Measurements from ENCODE around the gene ZNF791.
"Not testable (repeated sequence)": the region's sequence is repeated elsewhere in the genome, so short reads cannot be mapped to it uniquely, and the experiment has no call there.

The ZNF791 gene

GRCh38 chr19:12636631-12637030, 25.9 kb downstream of the ZNF791 start:
- DNase-seq = no peak

GRCh38 chr19:12638611-12639182, 28.0 kb downstream of the ZNF791 start:
- DNase-seq = no peak

GRCh38 chr19:12639901-12640613, 29.3 kb downstream of the ZNF791 start:
- DNase-seq = peak; percentile 84

DNA sequence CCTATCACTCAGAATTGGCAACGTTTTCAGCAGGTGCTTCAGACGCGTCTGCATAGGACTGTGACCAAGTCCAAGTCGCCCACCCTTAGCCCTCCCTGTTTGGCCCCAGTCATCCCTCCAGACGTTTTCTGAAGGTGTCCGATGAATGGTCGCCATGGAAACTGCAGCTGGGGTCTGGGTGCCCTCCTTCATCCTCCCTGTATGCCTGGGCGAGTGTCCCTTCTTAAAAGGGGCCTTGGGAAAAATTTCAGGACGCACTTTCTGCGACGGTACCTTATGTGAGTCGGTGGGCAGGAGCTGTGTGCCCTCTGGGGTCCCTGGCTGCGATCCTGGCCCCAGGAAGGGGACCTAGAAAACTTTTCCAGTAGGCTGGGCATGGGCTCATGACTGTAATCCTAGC, 30.7 kb downstream of the ZNF791 start:
- no peak for DNase-seq

GRCh38 chr19:12642506-12642905, 31.8 kb downstream of the ZNF791 start:
- no peak for DNase-seq

GRCh38 chr19:12643716-12644115, 33.0 kb downstream of the ZNF791 start:
- DNase-seq = not testable (repeated sequence)

GRCh38 chr19:12646551-12646950, 35.8 kb downstream of the ZNF791 start:
- no peak for DNase-seq

DNA sequence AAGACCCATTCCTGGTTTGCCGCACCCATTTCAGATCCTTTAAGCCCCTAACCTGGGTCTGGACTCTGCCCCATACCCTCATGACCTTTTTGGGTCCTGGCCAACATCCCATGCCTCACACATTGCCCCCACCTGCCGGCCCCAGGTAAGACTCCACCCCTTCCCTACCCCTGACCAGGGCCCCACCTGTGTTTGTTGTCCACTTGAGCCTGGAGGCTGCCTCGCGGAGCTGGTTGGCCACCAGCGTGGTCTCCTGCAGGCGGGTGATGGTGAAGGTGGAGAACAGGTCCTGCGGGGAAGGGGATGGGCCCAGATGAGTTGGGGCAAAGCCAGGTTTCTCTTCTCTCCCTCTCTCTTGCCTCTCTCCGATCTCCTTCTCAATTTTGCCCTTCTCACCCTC, 36.3 kb downstream of the ZNF791 start:
- DNase-seq = no peak

GRCh38 chr19:12647490-12648071, 36.9 kb downstream of the ZNF791 start:
- DNase-seq = peak; percentile 38

- DNase-seq = no peak
Measured at GRCh38 chr19:12648088-12648487, 37.4 kb downstream of the ZNF791 start.

DNA sequence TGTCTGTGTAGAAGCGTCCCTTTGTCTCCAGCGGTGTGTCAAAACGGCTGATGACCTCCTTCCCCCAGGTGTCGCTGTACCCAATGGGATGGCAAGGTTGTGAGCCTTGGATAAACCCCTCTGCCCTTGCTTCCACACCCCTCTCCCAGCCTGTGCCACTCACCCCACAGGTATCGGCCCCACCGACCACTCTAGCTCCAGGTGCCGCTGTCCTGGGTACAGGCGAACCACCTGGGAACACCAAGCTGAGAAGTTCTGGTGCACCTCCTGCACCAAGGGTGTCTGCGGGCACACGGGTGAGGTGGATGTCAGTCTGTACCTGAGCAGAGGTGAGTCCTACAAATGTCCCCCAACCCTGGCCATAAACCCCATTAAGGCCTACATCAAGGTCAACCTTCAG, 39.2 kb downstream of the ZNF791 start:
- DNase-seq = no peak

- DNase-seq = no peak
Measured at GRCh38 chr19:12652219-12652618, 41.5 kb downstream of the ZNF791 start.

DNA sequence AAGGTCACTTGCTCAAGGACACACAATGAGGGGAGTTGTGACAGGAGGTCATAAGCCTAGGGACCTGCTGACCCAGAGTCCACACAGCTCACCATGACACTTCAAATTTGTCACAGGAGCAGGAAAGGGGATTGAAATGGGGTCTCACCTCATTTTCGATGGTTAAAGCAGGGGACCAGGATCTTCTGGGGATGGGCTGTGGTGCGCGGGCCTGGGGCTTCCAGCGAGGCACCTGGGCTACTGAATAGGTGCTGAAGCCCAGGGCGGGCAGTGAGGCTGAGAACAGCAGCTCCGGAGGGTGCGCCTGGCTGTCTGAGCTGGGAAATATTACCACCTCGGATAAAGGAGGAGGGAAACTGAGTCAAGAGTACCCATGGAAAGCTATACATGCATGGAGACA, 44.8 kb downstream of the ZNF791 start:
- no peak for DNase-seq

DNA sequence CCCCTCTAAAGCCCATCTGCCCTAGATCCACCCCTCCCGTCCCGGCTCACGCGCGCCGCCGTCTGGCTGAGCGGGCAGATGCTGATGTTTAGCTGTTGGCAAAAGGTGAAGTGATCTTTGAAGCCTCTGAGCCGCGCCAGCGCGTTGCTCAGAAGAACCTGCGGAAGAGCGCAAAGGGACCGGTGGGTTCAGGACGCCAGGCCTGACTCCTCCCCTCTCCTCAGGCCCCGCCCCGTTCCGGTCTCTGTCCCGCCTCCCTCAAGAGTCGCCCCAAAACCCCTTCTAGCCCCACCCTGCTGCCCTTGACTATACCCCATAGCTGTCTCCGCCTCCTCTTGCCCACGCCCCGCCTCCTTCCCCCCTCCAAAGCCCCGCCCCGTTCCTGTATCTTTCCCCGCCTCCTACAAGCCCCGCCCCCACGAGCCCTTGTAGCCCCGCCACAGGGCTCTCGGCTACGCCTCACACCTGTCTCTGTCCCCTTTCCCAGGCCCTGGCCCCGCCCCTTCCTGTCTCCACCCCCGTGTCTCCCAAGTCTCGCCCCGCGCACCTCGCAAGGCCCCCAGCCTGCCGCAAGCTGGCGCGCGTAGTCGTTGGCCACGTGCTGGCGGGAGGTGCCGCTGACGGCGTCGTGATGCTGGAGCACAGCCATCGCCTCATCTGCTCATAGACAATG, 46.3 kb downstream of the ZNF791 start:
- DNase-seq = no peak

DNA sequence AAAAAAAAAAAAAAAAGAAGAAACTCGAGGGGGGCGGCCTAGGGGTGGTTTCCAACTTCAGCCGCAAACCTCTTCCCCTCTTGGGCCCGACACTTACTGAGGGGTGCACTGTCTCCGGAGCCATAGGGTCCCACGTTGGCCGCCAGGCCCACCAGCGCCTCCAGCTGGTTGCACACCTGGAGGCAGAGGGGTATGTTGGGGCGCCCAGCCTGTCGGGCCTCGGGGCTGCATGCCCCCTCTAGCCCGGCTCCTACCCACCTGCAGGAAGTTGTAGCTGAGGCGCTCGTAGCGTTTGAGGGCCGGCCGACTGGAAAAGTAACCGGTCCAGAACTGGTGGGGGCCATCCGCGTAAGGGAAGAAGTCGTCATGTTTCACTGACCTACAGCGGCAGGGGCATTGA, 47.2 kb downstream of the ZNF791 start:
- DNase-seq = no peak

DNA sequence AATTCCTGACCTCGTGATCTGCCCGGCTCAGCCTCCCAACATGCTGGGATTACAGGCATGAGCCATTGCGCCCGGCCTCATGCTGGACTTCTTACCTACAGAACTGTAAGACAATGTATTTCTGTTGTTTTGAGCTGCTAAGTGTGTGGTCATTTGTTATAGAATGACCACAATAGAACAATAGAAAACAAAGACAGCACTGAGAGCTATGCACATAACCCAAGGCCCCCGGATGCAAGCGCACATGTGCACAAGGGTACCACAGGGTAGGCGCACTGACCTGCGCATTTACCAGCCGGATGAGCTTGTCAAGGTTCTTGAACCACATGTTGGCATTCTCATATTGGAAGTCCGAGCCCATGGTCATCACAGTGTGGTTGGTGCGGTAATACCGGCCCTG, 50.3 kb downstream of the ZNF791 start:
- DNase-seq = no peak

DNA sequence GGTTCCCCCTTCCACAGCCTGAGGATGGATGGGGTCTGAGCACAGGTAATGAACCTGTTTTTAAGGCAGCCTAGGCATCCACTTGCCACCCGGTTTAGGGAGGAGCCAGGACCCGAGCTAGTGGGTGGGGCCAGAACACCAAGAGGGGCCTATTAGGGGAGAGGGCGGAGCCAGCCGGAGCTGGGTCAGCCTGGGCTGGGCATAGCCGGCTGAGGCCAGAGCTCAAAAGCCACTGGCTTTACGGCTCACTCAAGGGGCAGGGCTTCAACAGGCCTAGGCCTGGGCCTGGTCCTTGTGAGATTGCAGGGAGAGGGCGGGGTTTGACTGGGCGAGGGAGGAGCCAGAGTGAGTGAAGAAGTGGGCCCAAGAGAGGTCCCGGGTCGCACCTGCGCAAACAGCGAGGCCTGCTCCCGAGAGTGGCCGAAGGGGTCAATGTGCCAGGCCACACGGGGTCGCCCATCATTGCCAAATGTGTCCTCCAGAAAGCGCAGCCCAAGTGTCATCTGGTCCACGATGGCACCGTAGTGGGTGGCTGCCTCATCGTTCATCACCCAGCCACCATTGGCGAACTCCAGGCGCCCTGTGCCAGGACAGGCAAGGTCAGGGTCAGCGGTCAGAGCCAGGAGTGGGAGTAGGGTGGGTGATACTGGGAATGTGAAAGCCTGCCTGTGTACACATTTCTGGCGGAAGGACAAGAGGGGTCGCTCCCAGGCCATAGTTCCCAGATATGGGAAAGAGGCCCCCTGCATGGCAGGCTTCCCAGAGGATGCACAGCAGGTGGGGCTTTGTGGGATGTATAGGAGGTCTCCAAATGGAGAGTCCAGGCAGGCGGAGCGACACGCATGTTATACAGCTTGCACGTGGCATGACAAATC, 53.9 kb downstream of the ZNF791 start:
- DNase-seq = no peak

DNA sequence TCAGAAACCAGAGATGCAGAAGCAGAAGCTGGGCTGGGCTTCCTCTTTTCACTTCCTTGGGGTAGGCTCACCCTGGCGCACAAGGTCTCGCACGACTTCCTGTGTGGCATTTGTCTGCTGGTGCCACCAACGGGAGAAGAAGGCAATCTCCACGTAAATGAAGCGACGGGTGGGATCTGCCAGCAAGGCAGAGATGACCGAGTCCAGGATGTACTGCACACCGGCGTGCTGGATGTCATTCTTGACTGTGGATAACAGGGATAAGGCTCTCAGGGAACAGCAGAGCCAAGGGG, 54.5 kb downstream of the ZNF791 start:
- DNase-seq = peak; percentile 51

- DNase-seq = peak; percentile 29
Measured at GRCh38 chr19:12665671-12666264, 55.0 kb downstream of the ZNF791 start.

DNA sequence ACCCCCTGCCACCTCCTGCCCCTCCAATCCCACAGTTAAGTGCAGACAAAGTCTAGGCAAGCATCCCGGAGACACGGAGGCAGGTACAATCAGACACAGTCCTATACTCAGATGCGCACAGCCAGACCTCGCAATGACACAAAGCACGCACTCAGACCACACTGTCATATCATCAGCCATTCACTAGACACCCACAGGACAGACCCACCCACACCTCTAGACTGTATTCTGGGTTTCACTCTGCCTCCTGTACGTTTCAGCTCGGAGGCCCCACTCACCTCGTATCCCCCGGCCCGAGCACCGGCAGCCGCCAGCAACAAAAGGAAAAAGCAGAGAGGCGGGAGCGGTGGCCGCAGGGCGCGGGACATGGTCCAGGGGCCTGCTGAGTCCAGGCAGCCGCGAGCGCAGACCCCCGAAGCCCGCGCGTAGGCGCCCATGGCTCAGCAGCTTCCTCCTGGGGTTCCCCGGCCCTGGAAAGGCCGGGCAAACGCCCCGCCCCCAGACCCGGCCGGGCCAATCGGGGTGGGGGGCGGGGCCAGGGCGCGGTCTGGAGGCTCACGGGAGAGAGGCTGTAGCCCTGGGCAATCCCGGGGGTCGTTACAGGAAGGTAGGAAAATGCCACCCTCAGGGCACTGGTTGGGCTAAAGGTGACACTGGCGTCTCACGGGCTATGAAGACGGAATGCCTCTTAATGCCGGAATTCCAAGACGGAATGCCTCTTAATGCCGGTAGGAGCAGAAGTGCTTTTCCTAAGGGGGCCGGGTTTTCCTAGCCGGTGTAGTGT, 55.7 kb downstream of the ZNF791 start, which contains the start of the genes MAN2B1 and WDR83:
TSS of gene MAN2B1 (minus strand) at position 478 of the 784 bp plus-strand sequence. CDS start at position 437, 41 bp downstream.
TSS of gene WDR83 (plus strand) at position 543 of the 784 bp plus-strand sequence. CDS start 2,984 bp downstream, outside the sequence.
- peak; percentile 82 for DNase-seq

- DNase-seq = no peak
Measured at GRCh38 chr19:12667731-12668302, 57.1 kb downstream of the ZNF791 start.

Data from activated T-cell treated with anti-CD3 and anti-CD28 coated beads, Interleukin-2, amount 50 U/mL, for 1 hour (primary cell).